Psoas muscle (tissue), 8 donors: ENCODE measurements around the gene MKNK2. TPM values are rescaled to one million over a fixed set of nuclear protein-coding genes. Genes with fewer than 3 reads are reported as not detected.

Experiments
- ATAC-seq, 4 donors: fragments of 200-7000 bp; cut with Tn5 transposase; one replicate each; pipeline ENCODE4 v1.9.1; 2020; ENCODE audit warnings: moderate library complexity in 3 of 4, mild to moderate bottlenecking in 2 of 4
- DNase-seq, 2 donors: peaks; one replicate each; pipeline ENCODE4 v3.0.0-alpha.2; 2020
- H3K27ac ChIP-seq: fragments of 200-600 bp; one replicate; pipeline ENCODE4 v1.8.0; 2022
- H3K27me3 ChIP-seq, 3 donors: fragments of 200-600 bp in 1 of 3; one replicate each; pipeline versions ENCODE4 v1.6.1 to v1.8.0; 2013 to 2022; ENCODE audit warnings: low read length in 2 of 3, mild to moderate bottlenecking in 2 of 3, moderate library complexity in 1 of 3; ENCODE audit not compliant: insufficient read depth in 3 of 3
- H3K36me3 ChIP-seq, 2 donors: fragments of 200-600 bp in 1 of 2; one replicate each; pipeline versions ENCODE4 v1.6.1 to v1.8.0; 2013 to 2022; ENCODE audit warnings: low read depth in 1 of 2, mild to moderate bottlenecking in 1 of 2, moderate library complexity in 1 of 2; ENCODE audit not compliant: insufficient read depth in 1 of 2
- H3K4me1 ChIP-seq: fragments of 200-600 bp; one replicate; pipeline ENCODE4 v1.8.0; 2022
- H3K4me3 ChIP-seq: fragments of 200-600 bp; one replicate; pipeline ENCODE4 v1.8.0; 2022; ENCODE audit warnings: mild to moderate bottlenecking
- H3K9me3 ChIP-seq: fragments of 200-600 bp; one replicate; pipeline ENCODE4 v1.8.0; 2022
- WGBS, 3 donors: extraction: QIAGEN DNeasy Blood & Tissue Kit; methylation state at CpG; one replicate each; pipeline versions ENCODE4 v1.1.6 to v1.1.7; 2013; 5-methylcytosine and 5-hydroxymethylcytosine counted together
- intact Hi-C, 2 donors: fragments of 100-400 bp; cut with DNase I; formaldehyde crosslinking; loops; one replicate each; pipeline versions ENCODE4 v1.11.0 to v1.14.2; 2022
- long read RNA-seq, 2 donors: library from polyadenylated mRNA; unstranded; transcript quantifications; one replicate each; pipeline ENCODE4 v2.0.0, GENCODE V29; 2021
- polyA plus RNA-seq, 3 donors: library from polyadenylated mRNA; stranded (reverse); fragments of 200-250 nt; gene quantifications; one replicate each; pipeline ENCODE4 v1.2.3, GENCODE V29; 2013
- total RNA-seq, 4 donors: library from RNA; stranded (reverse); fragmentation: NEBNext Ultra II Directional in 2 of 4; extraction: Animal tissue kit (Norgen Biotek cat#: 25700) in 2 of 4; gene quantifications; one replicate each; pipeline versions ENCODE4 v1.2.1 to v1.2.4, GENCODE V29; 2021 to 2023
- TF ChIP-seq, protein P1 (sequence below): fragments of 200-600 bp; IDR thresholded peaks from one replicate; pipeline ENCODE4 v1.8.0; 2022; ENCODE audit warnings: antibody characterized with exemption
- donor health status: healthy with polysubstance abuse.
- donor health status: DM: no; HTN: no; CAD: no; lungs with moderate emphysema.
- donor health status: Bipolar disorder and iron deficiency.
- donor health status: healthy.
- donor health status: DM: yes; HTN: yes; CAD: no.
- donor health status: DM: no; HTN: no; CAD: no.
- donor health status: DM: no; HTN: no; CAD: no.
- donor health status: DM: yes; HTN: yes; CAD: no.

MKNK2 gene
- total RNA-seq (1,000 to 10,000 TPM in 2 of 4 donors, 100 to 1,000 TPM in 2; 793 to 2,795 (median 946) TPM), polyA plus RNA-seq (1,000 to 10,000 TPM in 2 of 3 donors, 100 to 1,000 TPM in 1; 888 to 1,268 (median 1,190) TPM)
- long read RNA-seq, donor 1, transcript MKNK2-202 (14 exons, 1,744 nt) = major isoform, 153 of 573 reads
- long read RNA-seq, donor 1, transcript MKNK2-201 (14 exons, 3,774 nt) = minor isoform, 10 of 573 reads
- long read RNA-seq, donor 1, partial matches to known transcripts = 323 of 573 reads
- long read RNA-seq, donor 1, other reads (novel, unspliced or antisense) = 82 of 573 reads
- long read RNA-seq, donor 2, transcript MKNK2-202 (14 exons, 1,744 nt) = major isoform, 215 of 3,122 reads
- long read RNA-seq, donor 2, transcript MKNK2-201 (14 exons, 3,774 nt) = minor isoform, 184 of 3,122 reads
- long read RNA-seq, donor 2, transcript MKNK2-213 (13 exons, 3,582 nt) = minor isoform, 10 of 3,122 reads
- long read RNA-seq, donor 2, transcript MKNK2-211 (4 exons, 875 nt) = minor isoform, 8 of 3,122 reads
- long read RNA-seq, donor 2, partial matches to known transcripts = 236 of 3,122 reads
- long read RNA-seq, donor 2, other reads (novel, unspliced or antisense) = 2,469 of 3,122 reads

DNA sequence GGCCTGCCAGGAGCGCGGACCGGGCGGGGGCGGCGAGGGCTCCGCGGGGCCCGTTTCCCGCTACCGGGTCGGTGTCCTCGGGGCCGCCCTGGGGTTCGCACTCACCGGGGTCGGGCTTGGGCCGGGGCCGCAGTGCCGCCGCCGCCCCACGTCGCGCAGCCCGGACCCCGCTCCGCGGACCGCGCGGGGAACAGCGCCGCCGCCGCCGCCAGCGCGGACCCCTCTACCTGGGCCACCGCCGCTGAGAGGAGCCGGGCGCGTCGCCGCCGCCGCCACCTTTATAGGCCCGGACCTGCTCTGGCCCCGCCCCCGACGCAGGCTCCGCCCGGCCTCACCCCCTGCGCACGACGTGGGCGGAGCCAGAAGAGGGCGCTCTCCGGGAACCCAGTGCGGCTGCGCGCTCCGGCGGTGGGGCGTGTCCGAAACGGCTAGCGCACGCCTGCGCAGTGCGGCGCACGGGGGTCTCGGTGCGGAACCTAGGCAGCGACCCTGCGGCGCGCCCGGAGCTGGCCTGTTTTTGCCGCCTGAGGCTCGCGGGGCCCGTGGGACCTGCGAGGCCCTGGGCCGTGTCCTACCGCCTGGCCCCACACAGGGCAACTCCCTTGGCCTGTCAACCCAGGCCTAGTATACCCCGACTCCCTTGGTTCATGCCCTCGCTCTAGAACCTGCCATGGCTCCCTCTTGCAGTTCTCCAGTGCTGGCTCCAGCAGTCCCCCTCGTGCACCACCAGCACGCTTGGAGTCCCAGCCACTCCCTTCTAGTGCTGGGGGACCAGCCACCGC is at the start of gene MKNK2:
TSS of gene MKNK2 (minus strand) at position 254 of the 782 bp plus-strand sequence. CDS start 393 bp downstream, outside the sequence.
- ATAC-seq (peak; percentile 59 to 72 (median 66)), DNase-seq (peak; percentile 93 to 97)
- Histone ChIP-seq H3K4me3 (peak within 1 kb of the TSS; percentile 97), H3K4me1 (peaks cover 48% of the 10 kb centered on the region), H3K27me3 (no peaks in the 10 kb centered on the region), H3K36me3 (peaks cover 0 to 23% of the 10 kb centered on the region in 2 donors), H3K27ac (peak within 1 kb of the TSS; percentile 98), H3K9me3 (no peaks in the 10 kb centered on the region)
- TF ChIP-seq, protein P1, sequence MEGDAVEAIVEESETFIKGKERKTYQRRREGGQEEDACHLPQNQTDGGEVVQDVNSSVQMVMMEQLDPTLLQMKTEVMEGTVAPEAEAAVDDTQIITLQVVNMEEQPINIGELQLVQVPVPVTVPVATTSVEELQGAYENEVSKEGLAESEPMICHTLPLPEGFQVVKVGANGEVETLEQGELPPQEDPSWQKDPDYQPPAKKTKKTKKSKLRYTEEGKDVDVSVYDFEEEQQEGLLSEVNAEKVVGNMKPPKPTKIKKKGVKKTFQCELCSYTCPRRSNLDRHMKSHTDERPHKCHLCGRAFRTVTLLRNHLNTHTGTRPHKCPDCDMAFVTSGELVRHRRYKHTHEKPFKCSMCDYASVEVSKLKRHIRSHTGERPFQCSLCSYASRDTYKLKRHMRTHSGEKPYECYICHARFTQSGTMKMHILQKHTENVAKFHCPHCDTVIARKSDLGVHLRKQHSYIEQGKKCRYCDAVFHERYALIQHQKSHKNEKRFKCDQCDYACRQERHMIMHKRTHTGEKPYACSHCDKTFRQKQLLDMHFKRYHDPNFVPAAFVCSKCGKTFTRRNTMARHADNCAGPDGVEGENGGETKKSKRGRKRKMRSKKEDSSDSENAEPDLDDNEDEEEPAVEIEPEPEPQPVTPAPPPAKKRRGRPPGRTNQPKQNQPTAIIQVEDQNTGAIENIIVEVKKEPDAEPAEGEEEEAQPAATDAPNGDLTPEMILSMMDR = peak; percentile 49
- intact Hi-C loops = no loop called here
- 1 to 3% (median 1%) methylated on average over 23 to 93 of the region's 93 CpGs for WGBS, 3 donors

DNA sequence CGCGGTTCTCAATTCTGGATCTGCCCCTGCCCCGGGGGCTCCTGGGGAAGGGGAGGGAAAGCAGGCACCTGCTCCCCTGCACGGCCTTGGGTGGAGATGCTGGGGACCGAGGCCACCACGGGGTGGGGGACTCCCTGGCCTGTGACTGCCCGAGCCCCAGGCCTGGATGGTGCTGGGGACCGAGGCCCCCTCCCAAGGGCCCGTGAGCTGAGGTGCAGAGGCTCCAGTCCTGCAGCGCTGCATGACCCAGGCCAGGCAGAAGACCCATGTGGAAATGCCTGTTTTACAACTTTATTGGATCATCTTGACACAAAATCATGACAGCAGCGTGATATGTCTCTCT is 49.6 kb upstream of the MKNK2 start:
- WGBS, 3 donors = 91 to 92% (median 92%) methylated on average over 10 to 11 of the region's 11 CpGs
- intact Hi-C loops = loop anchor here in 1 of 2 donors (5.0 kb wide), 1 partner anchor 47 kb away; no protein-coding TSS in a partner anchor
- Histone ChIP-seq H3K4me3 (no peak overlapping the region), H3K4me1 (peaks cover 9% of the 10 kb centered on the region), H3K27me3 (no peaks in the 10 kb centered on the region), H3K36me3 (peaks cover 0 to 52% of the 10 kb centered on the region in 2 donors), H3K9me3 (no peaks in the 10 kb centered on the region), H3K27ac (no peak overlapping the region)
- TF ChIP-seq, protein P1 = no peak
- ATAC-seq (no peak), DNase-seq (no peak)

DNA sequence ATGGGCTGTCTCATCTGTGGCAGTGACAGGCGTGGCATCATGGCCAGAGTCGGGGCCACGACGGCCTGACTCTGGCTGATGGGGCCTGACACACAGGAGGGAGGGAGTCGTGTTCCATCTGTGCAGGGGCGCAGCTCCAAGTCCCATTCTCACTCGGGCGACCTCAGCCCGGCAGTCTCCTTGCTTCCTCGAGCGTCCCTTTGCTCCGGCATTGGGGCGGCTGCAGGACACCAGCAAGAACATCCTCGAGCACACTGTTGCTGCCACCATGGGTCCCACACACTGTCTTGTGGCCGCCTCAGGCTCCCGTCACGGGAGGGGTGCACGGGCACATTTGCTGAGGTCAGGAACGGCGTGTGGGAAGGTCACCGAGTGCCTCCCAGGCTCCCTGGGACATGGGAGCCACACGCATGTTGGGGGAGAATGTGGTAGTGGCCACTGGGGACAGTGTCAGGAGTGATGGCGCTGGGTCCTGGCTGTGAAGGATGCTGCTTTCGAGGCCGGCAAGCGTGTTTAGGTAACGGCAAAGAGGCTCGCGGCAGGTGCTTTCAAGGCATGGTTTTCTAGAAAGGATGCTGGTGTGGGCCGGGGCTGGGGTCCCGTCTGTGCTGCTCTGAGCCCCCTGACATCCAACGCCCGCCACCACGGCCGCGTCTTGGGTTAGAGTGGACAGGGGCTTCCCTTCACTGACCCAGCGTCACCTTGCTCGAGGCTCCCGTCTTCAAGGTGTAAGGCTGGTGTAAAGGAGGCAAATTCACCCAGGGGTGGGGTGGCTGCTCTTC is 49.1 kb upstream of the MKNK2 start:
- no peaks in the 10 kb centered on the region for H3K9me3 ChIP-seq
- H3K4me3 ChIP-seq = no peak overlapping the region
- H3K27me3 ChIP-seq = no peaks in the 10 kb centered on the region
- H3K36me3 ChIP-seq = peaks cover 0 to 49% of the 10 kb centered on the region in 2 donors
- intact Hi-C loops = loop anchor here in 1 of 2 donors (5.0 kb wide), 1 partner anchor 47 kb away; no protein-coding TSS in a partner anchor
- peaks cover 9% of the 10 kb centered on the region for H3K4me1 ChIP-seq
- 80 to 84% (median 81%) methylated on average over 39 of the region's 39 CpGs for WGBS, 3 donors
- no peak for DNase-seq
- TF ChIP-seq, protein P1 = no peak
- H3K27ac ChIP-seq = no peak overlapping the region
- ATAC-seq = no peak

DNA sequence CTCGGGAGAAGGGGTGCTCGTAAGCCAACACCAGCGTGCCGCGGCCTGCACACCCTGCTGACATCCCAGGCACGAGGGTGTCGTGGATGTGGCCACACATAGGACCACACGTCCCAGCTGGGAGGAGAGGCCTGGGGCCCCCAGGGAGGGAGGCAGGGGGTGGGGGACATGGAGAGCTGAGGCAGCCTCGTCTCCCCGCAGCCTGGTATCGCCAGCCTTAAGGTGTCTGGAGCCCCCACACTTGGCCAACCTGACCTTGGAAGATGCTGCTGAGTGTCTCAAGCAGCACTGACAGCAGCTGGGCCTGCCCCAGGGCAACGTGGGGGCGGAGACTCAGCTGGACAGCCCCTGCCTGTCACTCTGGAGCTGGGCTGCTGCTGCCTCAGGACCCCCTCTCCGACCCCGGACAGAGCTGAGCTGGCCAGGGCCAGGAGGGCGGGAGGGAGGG is 48.0 kb upstream of the MKNK2 start:
- intact Hi-C loops = no loop called here
- 66 to 74% (median 67%) methylated on average over 15 to 16 of the region's 16 CpGs for WGBS, 3 donors
- Histone ChIP-seq H3K4me3 (no peak overlapping the region), H3K27me3 (no peaks in the 10 kb centered on the region), H3K27ac (no peak overlapping the region), H3K9me3 (no peaks in the 10 kb centered on the region), H3K4me1 (peaks cover 10% of the 10 kb centered on the region), H3K36me3 (peaks cover 0 to 43% of the 10 kb centered on the region in 2 donors)
- ATAC-seq (no peak), DNase-seq (no peak)
- TF ChIP-seq, protein P1 = no peak
